ENCODE measurements around the gene OR10D3.
"Not testable (repeated sequence)": the region's sequence is repeated elsewhere in the genome, so short reads cannot be mapped to it uniquely, and the experiment has no call there.

Gene OR10D3, protein sequence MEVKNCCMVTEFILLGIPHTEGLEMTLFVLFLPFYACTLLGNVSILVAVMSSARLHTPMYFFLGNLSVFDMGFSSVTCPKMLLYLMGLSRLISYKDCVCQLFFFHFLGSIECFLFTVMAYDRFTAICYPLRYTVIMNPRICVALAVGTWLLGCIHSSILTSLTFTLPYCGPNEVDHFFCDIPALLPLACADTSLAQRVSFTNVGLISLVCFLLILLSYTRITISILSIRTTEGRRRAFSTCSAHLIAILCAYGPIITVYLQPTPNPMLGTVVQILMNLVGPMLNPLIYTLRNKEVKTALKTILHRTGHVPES

DNA sequence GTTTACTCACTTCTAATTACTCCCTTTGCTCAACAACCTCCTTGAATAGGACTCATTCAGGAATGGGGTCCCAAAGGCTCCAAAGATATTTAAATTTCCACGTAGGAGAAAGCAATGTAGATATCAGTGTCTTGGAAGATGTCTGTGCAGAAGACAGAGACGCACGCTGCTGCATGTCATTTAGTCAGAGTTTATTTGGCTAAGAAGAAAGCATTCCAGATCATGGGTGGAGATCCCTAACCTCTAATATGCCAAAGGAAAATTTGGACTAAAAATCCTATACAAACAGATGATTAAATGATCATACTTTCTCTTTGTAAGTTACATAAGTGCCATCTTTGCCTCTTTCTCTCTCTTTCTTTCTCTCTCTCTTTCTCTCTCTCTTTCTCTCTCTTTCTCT is at the start of gene OR10D3:
Gene OR10D3 (plus strand): TSS at position 278 of the 400 bp plus-strand sequence. CDS start 1,925 bp downstream, outside the sequence.
- intact Hi-C loops (cut with DNase I): no loop called here
- DNase-seq: no peak

DNA sequence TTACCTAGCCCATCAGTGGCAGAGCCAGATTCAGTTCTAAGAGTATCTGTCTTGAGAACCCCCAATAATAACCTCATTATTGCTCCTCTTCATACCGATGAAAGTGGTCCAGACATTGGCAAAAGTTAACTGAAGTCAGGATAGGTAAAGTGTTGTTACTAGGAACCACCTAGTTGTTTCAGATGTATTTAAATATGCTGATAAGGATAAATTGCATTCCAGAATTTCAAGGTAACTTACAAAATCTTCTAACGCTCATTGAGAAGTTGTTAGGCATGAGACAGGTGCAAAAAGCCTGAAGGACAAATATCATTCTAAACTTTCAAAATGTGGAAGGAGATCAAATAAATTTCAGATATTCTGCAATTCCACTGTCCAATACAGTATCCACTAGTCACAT is 40.1 kb upstream of the OR10D3 start:
- no peak for DNase-seq
- intact Hi-C loops (cut with DNase I): no loop called here

DNA sequence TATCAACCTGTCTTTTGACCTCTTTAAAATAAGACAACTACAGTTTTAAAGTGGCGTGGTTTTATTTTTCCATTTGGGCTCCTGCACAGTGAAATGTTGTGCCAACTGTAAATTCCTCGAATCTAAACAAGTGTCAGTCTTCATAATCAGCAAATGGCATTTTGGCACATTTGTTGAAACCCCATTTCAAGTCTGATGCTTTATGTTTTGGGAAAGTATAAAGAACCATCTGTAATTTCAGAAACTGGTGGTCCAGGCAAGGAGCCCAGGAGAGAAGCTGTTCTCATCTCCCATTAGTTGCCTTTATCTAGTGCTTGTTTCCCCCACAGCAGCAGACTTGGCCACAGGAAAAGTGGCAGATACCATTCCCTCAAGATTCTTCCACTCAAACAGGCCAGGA is 35.2 kb upstream of the OR10D3 start:
- intact Hi-C loops (cut with DNase I): no loop called here
- DNase-seq: no peak

DNA sequence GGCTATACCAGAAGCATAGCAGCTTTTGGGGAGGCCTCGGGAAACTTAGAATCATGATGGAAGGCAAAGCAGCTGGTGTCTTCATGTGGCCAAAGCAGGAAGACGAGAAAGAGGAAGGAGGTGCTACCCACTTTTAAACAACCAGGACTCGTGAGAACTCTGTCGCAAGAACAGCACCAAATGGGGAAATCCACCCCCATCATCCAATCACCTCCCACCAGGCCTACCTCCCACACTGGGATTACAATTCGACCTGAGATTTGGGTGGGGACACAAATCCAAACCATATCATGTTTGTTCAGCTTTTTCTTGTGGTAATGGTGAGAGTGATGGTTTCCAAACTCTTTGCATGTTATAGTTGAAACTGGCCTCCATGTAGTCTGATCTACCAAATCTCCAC is 32.5 kb upstream of the OR10D3 start:
- intact Hi-C loops (cut with DNase I): no loop called here
- no peak for DNase-seq

DNA sequence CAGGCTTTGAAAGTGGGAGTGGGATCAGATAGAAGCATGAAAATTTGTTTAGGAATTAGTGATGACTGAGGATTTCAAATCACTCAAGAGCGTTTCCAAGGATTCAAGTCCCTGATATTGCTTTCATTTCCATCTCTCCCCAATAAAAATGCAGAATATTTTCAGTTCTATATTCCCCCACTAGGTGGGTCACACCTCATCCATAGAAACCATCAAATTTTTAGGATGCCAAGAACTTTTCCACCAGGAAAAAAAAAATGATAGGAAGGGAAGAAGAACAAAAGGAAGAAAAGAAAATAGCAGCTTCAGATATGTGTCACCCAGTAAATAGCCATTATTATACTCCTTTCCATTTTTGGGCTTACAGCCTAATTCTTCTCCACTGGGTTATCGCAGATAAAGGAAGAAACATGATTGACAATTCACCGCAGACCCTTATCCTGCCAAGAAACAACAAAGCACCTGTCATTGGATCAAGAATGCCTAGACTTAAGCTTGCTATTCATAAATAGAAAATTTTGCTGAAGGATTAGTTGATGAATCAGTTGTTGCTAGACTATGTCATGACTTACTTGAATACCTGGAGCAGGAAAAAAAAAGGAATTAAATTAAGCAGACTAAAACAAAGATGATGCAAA is 30.3 kb upstream of the OR10D3 start:
- no peak for DNase-seq
- intact Hi-C loops (cut with DNase I): no loop called here

DNA sequence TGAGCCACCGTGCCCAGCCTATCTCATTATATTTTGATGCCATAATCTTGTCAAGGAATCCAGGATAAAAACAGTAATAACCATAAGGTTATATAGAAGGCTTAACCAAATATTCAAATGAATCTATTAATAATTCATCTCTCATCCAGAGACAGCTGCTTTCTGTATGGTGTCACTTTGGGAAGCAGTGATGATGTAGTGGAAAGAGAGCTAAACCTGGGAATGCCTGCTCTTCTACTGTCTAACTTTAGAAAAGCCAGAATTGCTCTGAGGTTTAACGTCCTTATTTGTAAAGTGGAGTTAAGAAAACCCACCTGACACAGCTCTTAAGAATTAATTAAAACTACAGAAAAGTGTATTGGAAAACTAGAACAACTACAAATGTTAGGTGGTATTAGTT is 29.3 kb upstream of the OR10D3 start:
- no peak for DNase-seq
- intact Hi-C loops (cut with DNase I): no loop called here

DNA sequence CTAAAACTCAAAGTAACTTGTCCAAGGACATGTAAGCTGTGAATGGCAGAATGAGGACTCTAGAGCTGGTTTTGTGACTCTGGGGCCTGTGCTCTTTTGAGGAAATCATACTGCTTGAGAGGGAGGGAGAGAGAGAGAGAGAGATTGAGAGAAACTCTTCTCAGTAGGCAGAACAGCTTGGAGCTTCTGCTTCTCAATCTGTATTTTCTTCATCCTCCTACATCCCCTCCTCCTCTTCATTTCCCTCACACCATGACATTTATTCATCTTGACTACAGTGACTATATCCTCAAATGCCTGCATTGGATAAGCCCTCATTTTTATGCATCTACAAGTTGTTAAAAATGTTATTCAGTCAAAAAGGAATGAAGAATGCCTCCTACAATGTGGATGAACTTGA is 23.7 kb upstream of the OR10D3 start:
- no peak for DNase-seq
- intact Hi-C loops (cut with DNase I): no loop called here

DNA sequence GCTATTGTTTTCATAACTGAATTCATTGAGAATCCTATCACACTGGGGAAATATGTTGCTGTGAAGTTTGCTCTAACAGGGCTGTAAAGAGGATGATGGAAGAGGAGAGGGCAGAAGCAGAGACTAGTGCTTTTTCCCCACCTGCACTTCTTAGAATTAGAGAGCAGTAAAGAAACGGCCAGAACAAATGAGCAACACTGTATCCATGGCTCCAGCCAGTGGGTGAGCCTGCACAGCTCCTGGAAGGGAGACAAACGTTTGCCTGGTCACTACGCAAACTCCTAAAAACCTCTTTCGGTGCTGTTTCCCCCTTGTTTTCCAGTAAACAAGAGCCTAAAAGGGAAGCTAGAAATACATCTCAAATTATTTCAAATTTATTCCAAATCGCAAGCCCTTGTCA is 22.2 kb upstream of the OR10D3 start:
- intact Hi-C loops (cut with DNase I): no loop called here
- DNase-seq: no peak

DNA sequence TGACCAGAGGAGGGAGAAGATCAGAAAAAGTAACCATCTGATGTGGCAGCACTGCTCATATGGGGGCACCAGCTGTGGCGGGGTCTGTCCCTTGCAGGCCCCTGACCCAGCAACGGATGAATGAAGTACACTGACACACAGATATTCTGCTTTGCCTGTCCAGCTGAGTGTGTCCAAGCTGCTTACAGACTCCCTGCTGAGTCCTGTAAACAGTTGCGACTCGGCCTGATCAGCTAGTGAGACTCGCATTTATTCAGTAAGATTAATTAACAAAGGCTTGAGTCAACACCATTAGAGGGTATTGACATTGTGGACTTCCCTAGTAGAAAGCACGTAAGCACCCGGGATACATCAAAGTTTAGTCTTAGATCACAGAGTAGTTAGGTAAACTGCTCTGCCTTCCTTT is 15.3 kb upstream of the OR10D3 start:
- no peak for DNase-seq

DNA sequence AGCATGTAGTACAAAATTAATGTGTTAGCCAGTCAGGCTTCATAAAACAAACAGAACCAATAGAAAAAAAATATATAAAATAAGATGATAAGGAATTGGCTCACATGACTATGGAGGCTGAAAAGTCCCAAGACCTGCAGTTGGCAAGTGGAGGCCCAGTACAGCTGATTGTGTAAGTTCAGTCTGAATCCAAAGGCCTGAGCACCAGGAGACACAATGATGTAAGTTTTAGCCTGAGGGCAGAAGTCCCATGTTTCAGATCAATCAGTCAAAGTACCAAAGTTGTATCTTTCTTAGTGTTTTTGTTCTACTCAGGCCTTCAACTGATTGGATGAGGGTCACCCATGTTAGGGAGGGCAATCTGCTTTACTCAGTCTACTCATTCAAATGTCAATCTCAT is 14.3 kb upstream of the OR10D3 start:
- intact Hi-C loops (cut with DNase I): no loop called here
- no peak for DNase-seq

More for the DNA sequence above, 15.3 kb upstream of the OR10D3 start:
- intact Hi-C loops (cut with DNase I): no loop called here

DNA sequence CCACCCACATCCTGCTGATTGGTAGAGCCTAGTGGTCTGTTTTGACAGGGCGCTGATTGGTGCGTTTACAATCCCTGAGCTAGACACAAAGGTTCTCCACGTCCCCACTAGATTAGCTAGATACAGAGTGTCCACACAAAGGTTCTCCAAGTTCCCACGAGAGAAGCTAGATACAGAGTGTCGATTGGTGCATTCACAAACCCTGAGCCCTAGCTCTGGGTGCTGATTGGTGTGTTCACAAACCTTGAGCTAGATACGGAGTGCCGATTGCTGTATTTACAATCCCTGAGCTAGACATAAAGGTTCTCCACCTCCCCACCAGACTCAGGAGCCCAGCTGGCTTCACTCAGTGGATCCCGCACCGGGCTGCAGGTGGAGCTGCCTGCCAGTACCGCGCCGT is 12.8 kb upstream of the OR10D3 start:
- intact Hi-C loops (cut with DNase I); DNase-seq: not testable (repeated sequence)

DNA sequence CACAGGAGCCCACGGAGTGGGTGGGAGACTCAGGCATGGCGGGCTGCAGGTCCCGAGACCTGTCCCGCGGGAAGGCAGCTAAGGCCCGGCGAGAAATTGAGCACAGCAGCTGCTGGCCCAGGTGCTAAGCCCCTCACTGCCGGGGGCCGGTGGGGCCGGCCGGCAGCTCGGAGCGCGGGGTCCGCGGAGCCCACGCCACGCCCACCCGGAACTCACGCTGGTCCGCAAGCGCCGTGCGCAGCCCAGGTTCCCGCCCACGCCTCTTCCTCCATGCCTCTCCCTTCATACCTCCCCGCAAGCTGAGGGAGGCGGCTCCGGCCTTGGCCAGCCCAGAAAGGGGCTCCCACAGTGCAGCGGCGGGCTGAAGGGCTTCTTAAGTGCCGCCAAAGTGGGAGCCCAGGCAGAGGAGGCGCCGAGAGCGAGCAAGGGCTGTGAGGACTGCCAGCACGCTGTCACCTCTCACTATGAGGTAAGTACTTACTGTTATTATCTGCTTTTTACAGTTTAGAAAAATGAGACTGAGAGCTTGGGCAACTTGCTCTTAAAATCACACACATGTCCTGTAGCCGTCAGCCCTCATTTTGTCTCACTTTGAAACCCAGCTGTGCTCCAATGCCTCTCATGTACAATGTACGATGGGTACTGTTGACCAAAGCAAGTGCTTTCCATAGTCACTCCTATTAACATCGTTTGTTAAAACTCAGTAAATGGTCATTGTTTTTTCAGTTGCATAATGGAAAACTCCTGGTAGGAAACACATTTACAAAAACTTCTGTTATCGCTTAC is 12.2 kb upstream of the OR10D3 start:
- peak in 1 of 10 donors; percentile 25 for DNase-seq
- intact Hi-C loops (cut with DNase I): no loop called here

DNA sequence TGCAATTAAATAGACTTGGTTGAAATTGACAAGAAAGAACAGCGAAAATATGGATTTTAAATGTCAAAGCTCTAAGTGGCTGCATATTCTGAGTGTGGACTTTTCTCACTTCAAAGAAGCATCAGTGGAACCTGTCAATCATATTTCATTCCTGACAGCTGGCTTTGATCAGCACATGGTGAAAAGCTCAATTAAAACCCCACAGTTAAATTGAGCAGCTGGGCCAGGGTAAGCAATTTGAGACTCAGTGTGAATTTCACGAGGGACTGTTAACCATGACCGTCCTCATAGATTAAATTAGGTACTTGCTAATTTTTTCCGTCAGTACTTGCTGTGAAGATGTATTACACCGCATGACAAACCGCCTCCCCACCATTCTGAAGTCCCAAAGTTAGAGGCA is 11.0 kb upstream of the OR10D3 start:
- DNase-seq: no peak
- intact Hi-C loops (cut with DNase I): no loop called here

DNA sequence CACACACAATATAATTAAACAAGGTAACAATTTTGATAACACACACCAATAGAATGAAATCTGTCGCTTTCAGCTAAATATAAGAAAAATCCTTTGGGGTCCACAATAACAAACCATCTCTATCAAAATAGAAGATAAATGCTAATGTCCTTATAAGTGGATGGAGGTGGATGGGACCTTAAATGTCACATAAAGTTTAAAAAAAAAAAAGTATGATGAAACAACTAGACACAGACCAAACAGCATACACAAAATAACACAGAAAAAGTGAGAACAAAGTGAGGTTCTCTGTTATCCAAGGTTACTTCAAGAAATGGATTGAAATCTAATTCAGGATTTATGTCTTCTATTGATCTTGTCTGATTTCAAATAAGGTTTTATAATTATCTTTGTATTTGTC is 10.5 kb upstream of the OR10D3 start:
- intact Hi-C loops (cut with DNase I): no loop called here
- DNase-seq: no peak

DNA sequence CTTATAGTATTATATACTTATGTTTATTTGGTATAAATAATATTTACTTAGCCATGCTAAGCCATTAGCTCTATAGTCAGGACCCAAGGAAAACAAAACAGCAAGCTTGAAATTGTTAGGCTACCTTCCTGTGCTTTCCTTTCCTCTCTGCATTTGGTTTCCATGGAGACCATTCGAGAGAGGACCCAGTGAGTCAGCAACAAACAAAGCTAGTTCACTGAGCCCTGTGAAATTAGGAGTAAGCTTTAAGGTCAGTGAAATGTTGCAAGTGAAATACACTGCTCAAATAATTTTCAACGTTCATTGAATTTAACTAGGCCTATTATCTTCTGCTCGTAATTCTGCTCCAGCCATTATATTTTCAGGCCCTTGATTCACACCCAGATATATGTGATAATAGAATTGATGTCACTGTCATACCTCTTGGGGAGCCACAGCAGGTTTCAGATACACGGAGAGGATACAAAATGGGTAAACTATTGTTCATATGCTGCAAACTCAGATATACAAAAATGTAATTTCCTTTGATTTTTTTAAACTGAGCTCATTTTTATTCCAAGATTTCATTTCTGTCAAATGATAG is 9.1 kb upstream of the OR10D3 start:
- intact Hi-C loops (cut with DNase I): no loop called here
- DNase-seq: no peak

DNA sequence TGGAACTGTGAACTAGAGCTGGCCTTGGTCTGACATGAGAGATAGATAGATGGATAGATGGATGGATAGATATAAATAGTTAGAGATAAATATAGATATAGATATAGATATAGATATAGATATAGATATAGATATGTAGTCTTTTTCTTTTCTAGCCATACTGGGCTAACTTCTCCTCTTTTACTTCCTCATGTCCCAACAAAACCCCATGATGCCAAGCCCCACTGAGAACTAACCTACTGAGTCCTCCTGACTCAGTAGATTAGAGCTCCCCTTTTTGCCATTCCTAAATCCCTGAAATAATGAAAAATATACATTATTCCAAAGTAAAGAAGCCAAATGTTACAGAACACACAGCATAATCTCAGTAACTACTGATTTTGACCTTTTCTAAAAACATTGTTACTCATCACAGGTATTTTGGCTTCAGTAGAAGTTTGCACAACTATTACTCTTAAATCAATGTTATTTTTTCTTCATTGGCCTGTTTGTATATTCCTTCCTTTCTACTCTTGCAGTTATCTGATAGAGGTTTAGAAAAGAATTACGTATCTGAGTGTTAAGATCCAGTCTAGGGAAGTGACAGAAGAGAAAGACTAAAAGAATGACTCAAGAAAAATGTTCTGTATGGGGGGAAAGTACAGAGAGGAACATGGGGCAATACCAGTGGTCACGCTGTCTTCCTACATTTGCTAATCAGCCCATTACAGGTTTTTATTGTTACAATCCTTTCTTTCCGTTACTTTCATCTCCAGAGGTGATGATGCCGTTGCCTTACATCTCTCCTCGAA is 6.0 kb upstream of the OR10D3 start:
- DNase-seq: no peak
- intact Hi-C loops (cut with DNase I): no loop called here

DNA sequence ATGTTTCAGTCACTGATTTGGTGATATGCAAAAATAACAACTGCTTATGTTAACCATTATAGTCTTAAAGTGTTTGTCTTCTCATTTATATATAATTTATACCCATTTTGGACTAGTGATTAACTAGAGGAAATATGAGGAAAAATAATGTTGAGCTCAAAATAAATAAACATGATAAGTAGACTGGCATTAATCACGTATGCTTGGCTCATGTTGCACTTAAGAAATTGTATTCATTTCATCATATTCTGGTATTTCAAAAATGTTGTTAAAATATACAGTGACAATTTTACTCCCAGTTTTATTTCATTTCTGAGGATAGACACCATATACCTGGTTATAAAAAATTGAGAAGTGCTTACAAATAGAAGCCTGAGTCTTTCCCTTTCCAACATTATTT is 3.8 kb upstream of the OR10D3 start:
- no peak for DNase-seq

DNA sequence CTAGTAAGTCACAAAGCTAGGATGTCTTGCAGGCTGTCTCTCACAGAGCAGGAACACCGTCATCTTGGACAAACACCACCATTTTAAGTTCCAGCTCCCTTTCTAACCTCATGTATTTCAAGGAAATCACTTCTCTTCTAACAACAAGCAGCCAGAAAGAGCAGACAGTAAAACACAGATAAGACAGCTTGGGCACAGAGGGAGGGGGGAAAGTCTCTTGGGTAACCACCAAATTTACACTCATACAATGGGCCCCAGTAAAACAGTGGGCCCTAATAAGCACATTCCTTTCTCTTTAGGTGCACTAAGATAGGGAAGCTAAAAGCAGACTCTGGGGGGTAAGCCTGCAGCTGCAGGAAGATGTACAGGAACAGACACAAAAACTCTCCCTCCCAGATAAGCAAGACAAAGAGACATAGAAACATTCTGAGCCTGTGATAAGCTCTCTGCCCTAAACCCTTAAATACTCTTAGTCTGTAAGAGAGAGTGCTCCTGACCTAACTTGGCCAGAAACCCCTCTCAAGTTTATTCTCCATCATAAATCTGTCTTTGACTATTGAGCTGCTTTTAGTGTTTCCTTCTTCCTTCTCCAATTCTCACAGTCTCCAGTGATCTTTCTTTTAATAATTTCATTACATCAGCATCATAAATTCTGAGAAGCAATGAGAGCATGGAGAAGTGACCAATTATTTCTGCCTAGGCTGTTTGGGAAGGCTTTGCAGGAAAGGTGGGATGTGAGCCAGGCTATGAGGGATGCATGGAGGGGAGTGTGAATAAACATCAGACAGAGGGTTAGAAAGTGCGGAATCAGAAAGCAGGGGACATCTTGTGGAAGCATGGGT is 7.4 kb downstream of the OR10D3 start:
- intact Hi-C loops (cut with DNase I): no loop called here

More for the DNA sequence above, 3.8 kb upstream of the OR10D3 start:
- intact Hi-C loops (cut with DNase I): no loop called here

DNA sequence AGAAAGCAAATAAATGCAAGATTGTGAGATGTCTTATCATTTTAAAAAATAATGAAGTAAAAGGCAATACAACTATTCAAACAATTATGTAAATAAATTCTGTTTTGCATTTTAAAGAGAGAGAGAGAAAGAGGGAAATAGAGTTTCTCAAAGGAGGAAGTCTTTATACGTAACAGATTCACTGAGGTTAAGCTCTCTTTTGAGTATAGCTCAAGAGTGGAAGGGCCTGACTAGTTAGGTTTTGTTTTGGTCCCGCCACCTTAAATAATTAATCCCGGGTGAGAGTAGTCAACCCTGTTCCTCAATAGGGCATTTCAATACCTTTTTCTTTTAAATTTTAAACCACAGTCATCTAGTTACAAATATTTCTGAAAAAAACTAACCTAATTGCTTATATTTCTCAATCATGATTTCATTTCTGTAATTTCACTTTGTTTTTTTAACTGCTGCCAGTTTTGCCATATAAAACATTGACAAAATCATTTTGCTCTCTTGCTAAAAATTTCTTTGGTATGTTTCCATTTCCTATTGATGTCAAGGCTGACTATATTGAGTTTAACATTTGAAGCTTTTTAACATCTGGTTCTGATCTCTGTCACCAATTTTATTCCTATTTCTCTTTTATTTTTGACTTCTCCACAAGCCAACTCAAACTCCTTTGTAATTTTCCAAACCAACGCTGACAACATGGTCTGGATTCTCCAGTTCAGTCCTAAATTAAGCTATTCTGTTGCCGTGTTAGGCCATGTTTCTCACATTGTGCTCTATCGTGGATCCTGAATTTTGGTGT is 10.3 kb downstream of the OR10D3 start:
- DNase-seq: no peak
- intact Hi-C loops (cut with DNase I): no loop called here

More for the DNA sequence above, 7.4 kb downstream of the OR10D3 start:
- DNase-seq: no peak

Measured in posterior cingulate gyrus (tissue), 11 donors.